GM12874 (cell line): Measurements from ENCODE around the gene HAX1.

Source experiments
- TF ChIP-seq, protein P1 (sequence below): IDR thresholded peaks from 2 replicates; pipeline ENCODE4 v1.5.1; 2011; ENCODE audit warnings: low read depth, mild to moderate bottlenecking, control low read depth, low read length, moderate library complexity; ENCODE audit not compliant: insufficient read depth

Gene HAX1

DNA sequence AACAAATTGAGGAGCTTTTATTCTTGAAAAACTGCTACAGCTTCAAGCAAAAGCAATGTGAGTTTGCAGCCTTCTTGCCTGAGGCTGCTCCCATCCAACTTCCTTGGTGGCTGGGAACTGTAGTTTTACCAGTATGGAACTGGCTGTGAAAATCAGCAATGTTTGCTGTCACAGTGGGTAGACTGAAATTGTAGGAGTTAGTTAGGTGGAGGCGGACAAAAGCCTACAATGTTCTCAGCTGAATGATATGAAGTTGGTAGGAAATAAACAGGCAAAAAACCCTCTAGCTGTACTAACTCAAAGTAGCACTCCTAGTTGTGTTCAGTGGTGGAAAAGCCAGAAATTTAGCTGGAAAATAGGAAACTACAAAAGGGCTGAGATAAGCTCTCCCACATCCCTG, 18.5 kb downstream of the HAX1 start:
- TF ChIP-seq, protein P1, sequence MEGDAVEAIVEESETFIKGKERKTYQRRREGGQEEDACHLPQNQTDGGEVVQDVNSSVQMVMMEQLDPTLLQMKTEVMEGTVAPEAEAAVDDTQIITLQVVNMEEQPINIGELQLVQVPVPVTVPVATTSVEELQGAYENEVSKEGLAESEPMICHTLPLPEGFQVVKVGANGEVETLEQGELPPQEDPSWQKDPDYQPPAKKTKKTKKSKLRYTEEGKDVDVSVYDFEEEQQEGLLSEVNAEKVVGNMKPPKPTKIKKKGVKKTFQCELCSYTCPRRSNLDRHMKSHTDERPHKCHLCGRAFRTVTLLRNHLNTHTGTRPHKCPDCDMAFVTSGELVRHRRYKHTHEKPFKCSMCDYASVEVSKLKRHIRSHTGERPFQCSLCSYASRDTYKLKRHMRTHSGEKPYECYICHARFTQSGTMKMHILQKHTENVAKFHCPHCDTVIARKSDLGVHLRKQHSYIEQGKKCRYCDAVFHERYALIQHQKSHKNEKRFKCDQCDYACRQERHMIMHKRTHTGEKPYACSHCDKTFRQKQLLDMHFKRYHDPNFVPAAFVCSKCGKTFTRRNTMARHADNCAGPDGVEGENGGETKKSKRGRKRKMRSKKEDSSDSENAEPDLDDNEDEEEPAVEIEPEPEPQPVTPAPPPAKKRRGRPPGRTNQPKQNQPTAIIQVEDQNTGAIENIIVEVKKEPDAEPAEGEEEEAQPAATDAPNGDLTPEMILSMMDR: no peak

DNA sequence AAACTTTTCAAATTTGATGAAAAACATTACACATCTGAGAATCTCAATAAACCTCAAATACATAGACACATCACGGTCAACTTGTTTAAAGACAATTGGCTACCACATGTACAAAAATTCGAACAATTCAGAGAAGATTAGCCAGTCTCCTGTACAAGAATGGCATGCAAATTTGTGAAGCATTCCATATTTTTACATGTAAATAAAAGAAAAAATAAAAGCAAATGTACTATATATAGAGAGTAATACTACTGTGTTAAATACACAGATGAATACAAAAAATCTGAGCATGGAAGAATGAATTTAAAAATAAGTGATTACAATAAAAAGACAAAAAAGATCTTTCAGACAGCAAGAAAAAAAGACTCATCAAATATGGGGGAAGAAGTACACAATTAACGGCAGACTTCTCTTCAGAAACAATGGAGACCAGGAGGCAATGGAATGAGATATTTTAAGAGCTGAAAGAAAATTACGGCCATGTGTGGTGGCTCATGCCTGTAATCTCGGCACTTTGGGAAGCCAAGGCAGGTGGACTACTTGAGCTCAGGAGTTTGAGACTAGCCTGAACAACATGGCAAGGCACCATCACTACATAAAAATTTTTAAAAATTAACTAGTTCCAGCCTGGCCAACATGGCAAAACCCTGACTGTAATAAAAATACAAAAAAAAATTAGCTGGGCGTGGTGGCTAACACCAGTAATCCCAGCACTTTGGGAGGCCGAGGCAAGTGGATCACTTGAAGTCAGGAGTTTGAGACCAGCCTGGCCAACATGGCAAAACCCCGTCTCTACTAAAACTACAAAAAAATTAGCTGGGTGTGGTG, 23.2 kb downstream of the HAX1 start:
- TF ChIP-seq, protein P1: no peak

DNA sequence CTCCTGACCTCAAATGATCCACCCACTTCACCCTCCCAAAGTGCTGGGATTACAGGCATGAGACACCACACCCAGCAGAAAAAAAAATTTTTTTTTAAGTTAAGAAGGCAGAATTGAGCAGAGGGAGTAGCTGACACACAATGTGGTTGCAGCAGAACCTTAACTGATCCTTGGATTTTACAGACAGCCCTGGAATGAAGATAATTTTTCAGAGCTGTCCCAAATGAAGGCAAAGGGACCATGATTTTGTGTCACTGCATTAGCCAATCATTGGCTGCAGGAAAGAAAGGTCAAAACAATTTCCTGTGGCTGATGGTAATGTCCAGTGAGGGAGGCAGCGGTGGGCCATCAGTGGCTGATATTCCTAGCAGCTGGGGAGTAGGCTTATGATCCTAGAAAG, 29.2 kb downstream of the HAX1 start:
- TF ChIP-seq, protein P1: no peak

DNA sequence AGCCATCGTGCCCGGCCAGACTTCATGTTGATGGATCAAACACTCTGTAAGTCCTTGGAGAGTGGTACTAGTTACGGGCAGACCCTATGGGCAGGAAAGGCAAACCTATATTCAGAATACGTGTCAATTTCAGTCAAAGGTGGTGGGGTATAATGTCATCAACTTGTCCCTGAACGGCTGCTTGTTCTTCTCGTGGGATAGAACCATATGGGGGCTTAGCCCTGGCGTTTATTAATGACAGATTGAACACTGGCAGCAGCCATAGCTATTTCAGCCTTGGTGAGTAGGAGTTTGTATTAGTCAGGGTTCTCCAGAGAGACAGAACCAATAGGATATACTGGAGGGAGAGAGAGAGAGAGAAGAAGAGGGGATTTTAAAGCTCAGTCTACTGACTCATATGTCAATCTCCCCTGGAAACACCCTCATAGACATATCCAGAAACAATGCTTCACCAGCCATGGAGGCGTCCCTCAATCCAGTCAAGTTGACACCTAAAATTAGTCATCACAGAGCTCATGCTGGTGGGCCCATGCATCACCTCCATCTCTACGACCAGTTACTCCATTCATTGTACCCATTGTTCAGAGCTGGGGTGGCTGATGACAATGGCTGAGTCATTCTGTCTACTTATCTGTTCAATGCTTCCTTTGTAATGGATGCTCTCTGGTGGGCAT, 32.4 kb downstream of the HAX1 start:
- TF ChIP-seq, protein P1: no peak

DNA sequence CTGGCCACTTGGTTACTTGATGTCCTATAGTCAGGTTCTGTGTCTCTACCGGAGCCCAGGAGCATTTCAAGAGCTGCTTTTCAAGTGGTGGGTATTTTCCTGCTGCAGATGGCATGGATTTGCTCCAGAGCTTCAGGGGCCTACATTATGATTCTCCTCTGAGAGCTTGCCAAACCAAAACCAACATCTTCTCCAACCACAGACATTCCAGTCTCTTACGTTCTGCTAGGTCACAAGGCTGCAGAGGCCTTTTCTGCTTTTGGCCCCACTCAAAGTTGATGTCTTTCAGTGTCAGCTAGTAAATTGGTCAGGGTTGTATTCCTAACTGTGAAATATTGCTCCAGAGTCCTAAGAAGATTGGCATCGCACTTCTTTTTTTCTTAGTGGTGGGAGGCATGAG, 33.7 kb downstream of the HAX1 start:
- TF ChIP-seq, protein P1: no peak

DNA sequence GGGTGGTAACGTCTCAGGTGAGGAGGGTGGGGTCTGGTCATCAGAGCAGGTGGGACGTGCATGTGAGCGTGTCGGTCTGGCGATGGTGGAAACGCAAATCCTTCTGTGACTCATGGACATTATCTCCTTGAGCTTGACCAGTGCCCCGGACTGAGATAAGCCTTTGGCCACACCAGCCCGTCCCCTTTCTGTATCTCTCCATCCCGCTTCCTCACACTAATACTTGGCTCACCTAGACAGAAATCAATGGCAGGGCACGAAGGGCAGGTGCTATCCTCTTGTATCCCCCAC, 40.6 kb downstream of the HAX1 start:
- TF ChIP-seq, protein P1: no peak

DNA sequence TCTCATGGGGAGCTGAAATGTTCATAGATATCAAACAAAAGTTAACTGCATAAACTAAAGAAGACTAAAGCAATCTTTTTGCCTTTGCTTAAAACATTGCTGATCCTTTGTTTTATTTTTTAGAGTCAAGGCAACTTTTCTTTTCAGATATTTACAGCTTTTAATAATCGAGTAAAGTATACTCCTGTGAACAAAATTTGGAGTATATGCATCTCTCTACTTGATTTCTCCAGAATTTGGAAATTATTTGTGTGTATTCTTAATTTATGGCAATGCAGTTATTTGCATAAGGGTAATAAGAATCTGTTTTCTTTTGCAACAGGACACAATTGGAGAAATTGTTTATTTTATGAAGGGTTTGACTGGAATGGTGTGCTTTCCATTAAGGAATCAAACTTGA, 44.3 kb downstream of the HAX1 start:
- TF ChIP-seq, protein P1: no peak
